ENCODE measurements around the gene RBM15B. TPM values are rescaled to one million over a fixed set of nuclear protein-coding genes. Genes with fewer than 3 reads are reported as not detected.

RBM15B gene
- total RNA-seq, 2 experiments from 2014 or later = 34.2 to 37.4 TPM

DNA sequence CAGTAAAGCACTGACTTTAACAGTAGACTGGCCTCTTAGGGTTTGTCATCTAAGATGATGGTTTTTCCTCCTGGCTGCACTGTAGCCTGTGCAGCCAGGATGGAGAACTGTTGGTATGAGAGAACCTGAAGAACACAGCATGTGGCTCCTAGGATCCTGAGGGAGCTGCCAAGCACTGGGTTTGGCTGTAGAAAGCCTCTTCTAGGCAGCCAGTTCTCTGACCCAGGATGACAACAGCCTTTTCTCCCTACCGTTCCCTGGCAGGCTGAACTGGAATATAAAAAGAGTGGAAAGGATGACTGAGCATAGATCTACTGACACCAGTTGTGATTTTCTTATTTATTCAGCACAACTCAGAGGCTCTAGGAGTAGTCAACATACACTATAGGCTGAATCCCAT, 40.3 kb upstream of the RBM15B start:
- no peak overlapping the region for H3K27ac ChIP-seq (ENCODE audit: low read depth, low read length, poor library complexity, severe bottlenecking)

DNA sequence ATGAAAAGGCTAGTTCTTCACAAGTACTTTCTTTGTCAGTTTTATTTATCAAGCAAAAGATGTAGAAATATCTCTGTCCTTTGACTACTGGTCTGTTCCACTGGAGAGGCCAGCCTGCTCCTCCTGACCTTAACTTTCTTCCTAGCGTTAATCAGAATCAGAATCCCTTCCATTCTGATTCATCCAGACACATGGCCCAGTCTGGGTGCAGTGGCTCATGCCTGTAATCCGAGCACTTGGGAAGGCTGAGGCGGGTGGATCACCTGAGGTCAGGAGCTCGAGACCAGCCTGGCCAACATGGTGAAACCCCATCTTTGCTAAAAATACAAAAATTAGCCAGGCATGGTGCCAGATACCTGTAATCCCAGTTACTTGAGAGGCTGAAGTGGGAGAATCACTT, 38.0 kb upstream of the RBM15B start:
- H3K9me3 ChIP-seq (ENCODE audit: low read length) = no peaks in the 10 kb centered on the region
- no peak overlapping the region for H3K4me2 ChIP-seq (ENCODE audit: low read length)
- no peaks in the 10 kb centered on the region for H3K9me2 ChIP-seq (ENCODE audit: insufficient read depth, low read length)
- no peaks in the 10 kb centered on the region for H3K4me1 ChIP-seq (ENCODE audit: insufficient read depth, low read length, poor library complexity, severe bottlenecking)
- TF ChIP-seq EZH2phosphoT487 (IDR thresholded peaks at IDR 0.05; ENCODE audit: borderline replicate concordance, low read depth, low read length) = no peak
- no peak for TF ChIP-seq CTCF (conservative IDR thresholded peaks at IDR 0.05; ENCODE audit: low read length)
- H3K36me3 ChIP-seq (ENCODE audit: insufficient read depth, low read length) = no peaks in the 10 kb centered on the region
- POLR2A ChIA-PET = no interaction called here
- H4K20me1 ChIP-seq (ENCODE audit: insufficient read depth, low read length) = no peaks in the 10 kb centered on the region
- H3K79me2 ChIP-seq (ENCODE audit: insufficient read depth, low read depth, low read length) = no peaks in the 10 kb centered on the region
- no TSS peak for BruUV-seq (replicated peaks)
- H3K27ac ChIP-seq (ENCODE audit: low read depth, low read length, poor library complexity, severe bottlenecking) = no peak overlapping the region
- no peak for DNase-seq (ENCODE audit: low spot score)
- H3K4me3 ChIP-seq (ENCODE audit: low read depth, low read length, poor library complexity, severe bottlenecking) = no peak overlapping the region
- intact Hi-C loops (cut with micrococcal nuclease; ENCODE audit: unreplicated experiment) = no loop called here
- H2AFZ ChIP-seq (ENCODE audit: low read length) = no peak overlapping the region
- CTCF ChIA-PET (ENCODE audit: unreplicated experiment) = no interaction called here

More for the DNA sequence above, 40.3 kb upstream of the RBM15B start:
- H3K9me3 ChIP-seq (ENCODE audit: low read length) = no peaks in the 10 kb centered on the region
- ChIA-PET CTCF (ENCODE audit: unreplicated experiment) (no interaction called here), POLR2A (no interaction called here)
- no peak overlapping the region for H2AFZ ChIP-seq (ENCODE audit: low read length)
- no peaks in the 10 kb centered on the region for H3K79me2 ChIP-seq (ENCODE audit: insufficient read depth, low read depth, low read length)
- H3K9me2 ChIP-seq (ENCODE audit: insufficient read depth, low read length) = no peaks in the 10 kb centered on the region
- TF ChIP-seq CTCF (conservative IDR thresholded peaks at IDR 0.05; ENCODE audit: low read length) (no peak), EZH2phosphoT487 (IDR thresholded peaks at IDR 0.05; ENCODE audit: borderline replicate concordance, low read depth, low read length) (no peak)
- no peak for DNase-seq (ENCODE audit: low spot score)
- H3K4me3 ChIP-seq (ENCODE audit: low read depth, low read length, poor library complexity, severe bottlenecking) = no peak overlapping the region
- H4K20me1 ChIP-seq (ENCODE audit: insufficient read depth, low read length) = no peaks in the 10 kb centered on the region
- H3K4me1 ChIP-seq (ENCODE audit: insufficient read depth, low read length, poor library complexity, severe bottlenecking) = no peaks in the 10 kb centered on the region
- intact Hi-C loops (cut with micrococcal nuclease; ENCODE audit: unreplicated experiment) = no loop called here
- H3K4me2 ChIP-seq (ENCODE audit: low read length) = no peak overlapping the region
- no peaks in the 10 kb centered on the region for H3K36me3 ChIP-seq (ENCODE audit: insufficient read depth, low read length)
- no TSS peak for BruUV-seq (replicated peaks)

GRCh38 chr3:51353691-51354090, 37.4 kb upstream of the RBM15B start:
- Histone ChIP-seq H2AFZ (ENCODE audit: low read length) (no peak overlapping the region), H4K20me1 (ENCODE audit: insufficient read depth, low read length) (no peaks in the 10 kb centered on the region), H3K36me3 (ENCODE audit: insufficient read depth, low read length) (no peaks in the 10 kb centered on the region), H3K4me1 (ENCODE audit: insufficient read depth, low read length, poor library complexity, severe bottlenecking) (no peaks in the 10 kb centered on the region), H3K4me2 (ENCODE audit: low read length) (no peak overlapping the region), H3K9me2 (ENCODE audit: insufficient read depth, low read length) (no peaks in the 10 kb centered on the region), H3K27ac (ENCODE audit: low read depth, low read length, poor library complexity, severe bottlenecking) (no peak overlapping the region), H3K9me3 (ENCODE audit: low read length) (no peaks in the 10 kb centered on the region), H3K4me3 (ENCODE audit: low read depth, low read length, poor library complexity, severe bottlenecking) (no peak overlapping the region), H3K79me2 (ENCODE audit: insufficient read depth, low read depth, low read length) (no peaks in the 10 kb centered on the region)
- intact Hi-C loops (cut with micrococcal nuclease; ENCODE audit: unreplicated experiment) = no loop called here
- no TSS peak for BruUV-seq (replicated peaks)
- ChIA-PET CTCF (ENCODE audit: unreplicated experiment) (no interaction called here), POLR2A (no interaction called here)
- no peak for TF ChIP-seq EZH2phosphoT487 (IDR thresholded peaks at IDR 0.05; ENCODE audit: borderline replicate concordance, low read depth, low read length)
- DNase-seq (ENCODE audit: low spot score) = no peak
